Keratinocyte (primary cell): ENCODE results near the gene HDAC9. TPM values are rescaled to one million over a fixed set of nuclear protein-coding genes. Genes with fewer than 3 reads are reported as not detected.
A peak's percentile ranks its signal among the peaks of the same experiment; 100 is the strongest.

Experiments
- DNase-seq: peaks from one replicate; pipeline ENCODE4 v3.0.0-alpha.2; 2011; ENCODE audit warnings: low read depth, missing footprints, low spot score
- FAIRE-seq: peaks from 2 replicates; lab custom pipeline; 2011; peaks lifted over from hg19 to GRCh38; lab: Jason Lieb, UNC
- H2AFZ ChIP-seq: 2 replicates; pipeline ENCODE4 v1.6.0; 2012; ENCODE audit warnings: low read length, control low read depth, inconsistent platforms; ENCODE audit not compliant: control insufficient read depth
- H3K27ac ChIP-seq: 2 replicates; pipeline ENCODE4 v1.5.1; 2011; ENCODE audit warnings: low read length; ENCODE audit not compliant: control insufficient read depth, insufficient read depth
- H3K27me3 ChIP-seq: 3 replicates; pipeline ENCODE4 v1.6.0; 2011; ENCODE audit warnings: low read length; ENCODE audit not compliant: control insufficient read depth, insufficient read depth; ENCODE audit errors: extremely low read depth
- H3K36me3 ChIP-seq, 2 experiments: 2 replicates in 1 of 2; 3 replicates in 1 of 2; pipeline ENCODE4 v1.5.1; 2011; ENCODE audit warnings: low read length in 2 of 2, mild to moderate bottlenecking in 1 of 2; ENCODE audit not compliant: control insufficient read depth in 2 of 2, insufficient read depth in 2 of 2; ENCODE audit errors: extremely low read depth in 1 of 2
- H3K4me1 ChIP-seq: 3 replicates; pipeline ENCODE4 v1.5.1; 2011; ENCODE audit warnings: low read length; ENCODE audit not compliant: control insufficient read depth, insufficient read depth; ENCODE audit errors: extremely low read depth
- H3K4me2 ChIP-seq: 3 replicates; pipeline ENCODE4 v1.6.0; 2011; ENCODE audit warnings: low read depth, low read length; ENCODE audit not compliant: control insufficient read depth, insufficient read depth; ENCODE audit errors: extremely low read depth
- H3K4me3 ChIP-seq, 3 experiments: fragments of 200-600 bp in 1 of 3; sonication (generic) in 1 of 3; 2 replicates in 2 of 3; 3 replicates in 1 of 3; pipeline ENCODE4 v1.5.1; 2011 to 2016; ENCODE audit warnings: low read length in 3 of 3, mild to moderate bottlenecking in 3 of 3, control low read depth in 2 of 3, inconsistent platforms in 1 of 3, low read depth in 1 of 3, mixed read lengths in 1 of 3, mixed run types in 1 of 3, moderate library complexity in 1 of 3; ENCODE audit not compliant: control insufficient read depth in 2 of 3, insufficient read depth in 2 of 3; ENCODE audit errors: extremely low read depth in 1 of 3
- H3K79me2 ChIP-seq: 2 replicates; pipeline ENCODE4 v1.6.0; 2012; ENCODE audit warnings: low read length; ENCODE audit not compliant: control insufficient read depth, insufficient read depth
- H3K9ac ChIP-seq: 3 replicates; pipeline ENCODE4 v1.6.0; 2011; ENCODE audit warnings: low read length; ENCODE audit not compliant: control insufficient read depth, insufficient read depth; ENCODE audit errors: extremely low read depth
- H3K9me1 ChIP-seq: 3 replicates; pipeline ENCODE4 v1.6.0; 2011; ENCODE audit warnings: low read length; ENCODE audit not compliant: control insufficient read depth, insufficient read depth; ENCODE audit errors: extremely low read depth
- H3K9me3 ChIP-seq: 2 replicates; pipeline ENCODE4 v1.5.1; 2012; ENCODE audit warnings: low read depth, low read length; ENCODE audit not compliant: control insufficient read depth
- H4K20me1 ChIP-seq: 3 replicates; pipeline ENCODE4 v1.6.0; 2011; ENCODE audit warnings: low read length; ENCODE audit not compliant: control insufficient read depth, insufficient read depth; ENCODE audit errors: extremely low read depth
- CTCF ChIP-seq, 3 experiments: IDR thresholded peaks in 1 of 3; conservative IDR thresholded peaks in 1 of 3; optimal IDR thresholded peaks in 1 of 3; 2 replicates in 2 of 3; 3 replicates in 1 of 3; pipeline versions ENCODE3 to v1.5.1; 2011; ENCODE audit warnings: low read length in 3 of 3, mild to moderate bottlenecking in 3 of 3, moderate library complexity in 2 of 3, control low read depth in 1 of 3, inconsistent platforms in 1 of 3; ENCODE audit not compliant: insufficient read depth in 2 of 3; ENCODE audit errors: extremely low read depth in 1 of 3
- EZH2 ChIP-seq: IDR thresholded peaks from one replicate; pipeline ENCODE4 v1.6.1; 2012; ENCODE audit warnings: inconsistent platforms, mild to moderate bottlenecking, low read length, moderate library complexity
- dilution Hi-C: fragments of 300-500 bp; cut with MboI; formaldehyde crosslinking; loops from one replicate; pipeline ENCODE4 v1.7.0; 2020; ENCODE audit warnings: low sequenced_read_pairs; ENCODE audit not compliant: extremely low pct_ligation_motif_present
- polyA plus RNA-seq, 5 experiments: library from polyadenylated mRNA; depleted of rRNA in 3 of 5; stranded (reverse) in 3 of 5; stranded (forward) in 1 of 5; unstranded in 1 of 5; fragments of >200 nt; gene quantifications; 1 replicate in 1 of 5; 2 replicates in 3 of 5; 3 replicates in 1 of 5; pipeline versions ENCODE4 v1.2.1 to v1.2.3, GENCODE V29; 2011 to 2012; ENCODE audit warnings: missing spikeins in 2 of 5, low read depth in 1 of 5, low replicate concordance in 1 of 5

HDAC9 gene
- polyA plus RNA-seq, 1 donor (not counting 4 experiments of a cell fraction or from before 2014, with no cell fraction given) = 24.6 TPM

- H3K4me2 ChIP-seq = no peak overlapping the region
- H2AFZ ChIP-seq = no peak overlapping the region
Measured at GRCh38 chr7:18770154-18770811, 274.7 kb downstream of the HDAC9 start.

GRCh38 chr7:18770822-18771221 is 275.3 kb downstream of the HDAC9 start:
- Histone ChIP-seq H3K4me1 (peaks cover 21% of the 10 kb centered on the region), H3K27me3 (no peaks in the 10 kb centered on the region), H3K9ac (no peak overlapping the region), H3K27ac (no peak overlapping the region), H3K36me3 (no peaks in the 10 kb centered on the region), H3K9me3 (no peaks in the 10 kb centered on the region), H2AFZ (no peak overlapping the region), H3K4me3 (no peak overlapping the region), H3K79me2 (no peaks in the 10 kb centered on the region), H3K9me1 (no peaks in the 10 kb centered on the region), H4K20me1 (no peaks in the 10 kb centered on the region), H3K4me2 (no peak overlapping the region)
- FAIRE-seq (peak; percentile 39), DNase-seq (no peak)
- TF ChIP-seq EZH2 (no peak), CTCF (optimal IDR thresholded peaks at IDR 0.05 in 1 of 3, IDR thresholded peaks at IDR 0.05 in 1 of 3, conservative IDR thresholded peaks at IDR 0.05 in 1 of 3; ENCODE audit: extremely low read depth in 1 of 3, insufficient read depth in 2 of 3, low read length in 3 of 3) (no peak)
- dilution Hi-C loops = no loop called here

More at GRCh38 chr7:18770154-18770811, 274.7 kb downstream of the HDAC9 start:
- no peak for TF ChIP-seq CTCF (optimal IDR thresholded peaks at IDR 0.05 in 1 of 3, IDR thresholded peaks at IDR 0.05 in 1 of 3, conservative IDR thresholded peaks at IDR 0.05 in 1 of 3; ENCODE audit: extremely low read depth in 1 of 3, insufficient read depth in 2 of 3, low read length in 3 of 3)
- no peak for TF ChIP-seq EZH2
- H4K20me1 ChIP-seq = no peaks in the 10 kb centered on the region
- H3K4me1 ChIP-seq = peaks cover 21% of the 10 kb centered on the region
- peak; percentile 72 for FAIRE-seq
- H3K79me2 ChIP-seq = no peaks in the 10 kb centered on the region
- no peak overlapping the region for H3K9ac ChIP-seq
- dilution Hi-C loops = no loop called here
- no peaks in the 10 kb centered on the region for H3K27me3 ChIP-seq
- H3K4me3 ChIP-seq = no peak overlapping the region
- no peaks in the 10 kb centered on the region for H3K9me1 ChIP-seq
- H3K27ac ChIP-seq = no peak overlapping the region
- H3K9me3 ChIP-seq = no peaks in the 10 kb centered on the region
- DNase-seq = no peak
- no peaks in the 10 kb centered on the region for H3K36me3 ChIP-seq
